ENCODE data around the gene MAP2K4.
"Not testable (repeated sequence)": the region's sequence is repeated elsewhere in the genome, so short reads cannot be mapped to it uniquely, and the experiment has no call there.

The MAP2K4 gene

DNA sequence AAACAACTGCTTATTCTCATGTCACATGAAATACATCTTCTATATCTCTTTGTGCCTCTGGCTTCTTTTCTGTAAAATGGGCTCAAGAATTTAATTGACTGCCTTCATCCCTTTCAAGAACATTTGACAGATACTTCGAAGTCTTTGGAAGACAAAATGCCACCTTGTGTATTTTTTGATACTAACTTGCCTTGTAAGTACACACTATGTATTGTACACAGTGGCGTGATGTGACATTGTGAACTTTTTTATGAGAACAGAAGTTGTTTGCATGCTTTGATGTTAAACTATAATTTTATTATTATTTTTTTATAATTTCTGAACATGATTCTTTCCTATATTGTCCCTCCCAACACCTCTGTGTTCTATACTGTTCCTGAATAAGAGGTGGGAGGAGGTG is 73.7 kb downstream of the MAP2K4 start:
- no peak for DNase-seq

DNA sequence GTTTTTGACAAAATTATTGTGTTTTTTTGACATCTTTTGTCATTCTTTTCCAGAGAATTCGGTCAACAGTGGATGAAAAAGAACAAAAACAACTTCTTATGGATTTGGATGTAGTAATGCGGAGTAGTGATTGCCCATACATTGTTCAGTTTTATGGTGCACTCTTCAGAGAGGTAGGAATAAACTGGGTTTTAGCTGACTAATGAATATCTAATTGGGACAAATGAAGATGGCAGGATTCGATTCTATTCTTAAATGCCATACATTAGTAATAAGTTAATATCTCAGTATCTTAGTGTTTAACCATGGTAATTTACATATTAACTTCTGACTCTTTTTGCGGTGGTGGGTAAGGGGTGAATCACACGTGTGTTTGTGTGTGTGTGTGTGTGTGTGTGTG is 74.8 kb downstream of the MAP2K4 start:
- no peak for DNase-seq

DNA sequence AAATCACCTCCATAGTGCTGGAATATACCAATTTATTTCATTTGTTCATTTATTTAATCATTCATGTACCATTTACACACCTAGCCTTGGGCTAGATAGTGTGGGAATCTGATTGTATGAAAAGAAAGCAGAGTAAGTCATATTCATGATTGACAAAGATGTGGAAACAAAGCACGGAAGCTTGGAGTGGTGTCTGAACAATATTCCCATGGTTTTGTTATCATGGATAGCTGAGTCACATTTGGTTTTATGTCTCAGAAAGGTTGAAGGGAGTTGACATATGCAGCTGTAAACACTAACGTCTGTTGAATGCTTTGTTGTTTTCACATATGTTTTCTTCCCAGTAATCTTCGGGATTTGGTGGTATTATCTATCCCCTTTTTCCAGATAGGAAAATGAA is 76.6 kb downstream of the MAP2K4 start:
- DNase-seq = no peak

DNA sequence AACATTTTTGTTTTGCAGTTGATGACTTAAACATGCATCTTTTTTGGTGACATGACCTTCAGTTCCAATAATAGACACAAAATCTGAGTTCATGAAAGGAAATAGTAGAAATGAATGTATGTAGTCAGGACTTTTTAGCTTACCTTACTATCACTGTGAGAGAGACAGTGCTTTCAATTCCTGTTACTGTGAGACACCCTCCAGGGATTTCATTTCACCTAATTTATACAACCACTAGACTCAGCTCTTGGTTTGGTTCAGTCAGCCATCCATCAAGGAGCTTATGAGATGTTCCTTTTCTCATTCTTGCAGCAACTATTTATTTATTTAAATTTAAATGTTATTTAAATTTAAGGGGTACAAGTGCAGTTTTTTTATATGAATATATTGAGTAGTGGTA is 77.9 kb downstream of the MAP2K4 start:
- no peak for DNase-seq

DNA sequence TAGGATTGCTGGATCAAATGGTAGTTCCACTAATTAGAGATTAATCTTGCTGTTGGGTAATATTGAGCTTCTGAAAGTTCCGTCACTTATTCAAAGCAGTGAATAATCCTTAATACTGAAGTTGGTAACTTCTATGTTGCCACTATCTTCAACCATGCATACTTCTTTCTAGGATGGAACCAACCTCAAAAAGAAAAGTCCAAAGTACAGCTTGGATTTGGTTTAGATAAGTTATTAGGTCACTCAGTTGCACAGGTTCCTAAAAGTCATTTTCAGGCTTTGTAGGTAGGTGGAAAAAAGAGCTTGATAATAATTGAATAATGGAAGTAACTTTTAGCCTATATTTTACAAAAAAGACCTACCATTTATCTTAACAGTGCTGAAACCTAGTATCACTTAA is 78.7 kb downstream of the MAP2K4 start:
- no peak for DNase-seq

DNA sequence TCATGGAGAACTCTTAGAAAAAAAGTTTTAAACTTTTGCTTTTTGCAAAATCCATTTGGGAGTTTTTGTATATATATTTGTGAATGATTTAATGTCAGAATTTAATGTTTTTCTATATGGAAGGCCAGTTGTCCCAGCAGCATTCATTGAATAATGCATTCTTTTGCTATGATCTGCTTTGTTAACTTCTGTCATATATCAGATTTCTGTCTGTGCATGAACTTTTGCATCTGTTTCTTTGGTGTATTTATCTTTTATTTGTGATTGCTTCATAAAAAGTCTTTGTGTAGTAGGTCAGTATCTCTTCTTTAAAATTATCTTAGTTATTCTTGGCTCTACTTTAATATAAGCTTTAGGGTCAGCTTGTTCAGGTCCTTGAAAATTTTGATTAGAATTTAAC is 84.2 kb downstream of the MAP2K4 start:
- DNase-seq = no peak

DNA sequence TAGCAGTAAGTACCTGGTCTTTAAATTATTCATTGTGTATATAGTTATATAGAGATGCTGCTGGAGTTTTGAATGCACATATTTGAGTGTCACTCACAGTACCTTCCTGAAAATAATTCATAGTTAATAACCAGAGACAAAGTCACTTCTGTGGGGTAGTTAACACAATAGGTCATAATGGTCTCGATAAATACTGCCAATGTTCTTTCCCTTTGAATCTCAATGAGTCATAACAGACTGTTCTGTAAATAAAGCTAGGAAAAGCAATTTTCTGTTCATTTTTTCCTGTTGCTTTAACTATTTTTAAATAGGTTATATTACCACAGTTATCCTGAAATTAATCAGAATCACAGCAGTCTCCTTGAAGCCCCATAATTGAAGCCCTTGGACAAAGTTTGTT is 87.2 kb downstream of the MAP2K4 start:
- DNase-seq = no peak

DNA sequence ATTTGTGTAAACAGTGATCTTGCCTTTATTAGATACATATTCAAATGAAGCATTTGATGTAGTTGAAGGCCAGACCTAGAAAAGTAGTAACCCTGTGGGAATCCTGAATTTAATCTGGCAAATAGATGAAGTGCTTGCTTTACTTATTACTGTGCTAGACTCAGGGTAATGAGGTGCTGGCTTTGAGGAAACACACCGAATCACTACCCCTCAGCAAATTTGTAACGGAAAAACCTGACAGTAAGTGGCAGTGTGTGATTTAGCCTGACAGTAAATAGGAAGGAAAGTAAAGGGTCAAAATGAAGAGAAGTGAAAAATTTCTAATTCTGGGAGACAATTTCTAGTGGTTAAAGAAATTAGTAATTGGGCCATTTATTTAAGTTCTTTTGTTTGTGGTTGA is 90.2 kb downstream of the MAP2K4 start:
- DNase-seq = no peak

DNA sequence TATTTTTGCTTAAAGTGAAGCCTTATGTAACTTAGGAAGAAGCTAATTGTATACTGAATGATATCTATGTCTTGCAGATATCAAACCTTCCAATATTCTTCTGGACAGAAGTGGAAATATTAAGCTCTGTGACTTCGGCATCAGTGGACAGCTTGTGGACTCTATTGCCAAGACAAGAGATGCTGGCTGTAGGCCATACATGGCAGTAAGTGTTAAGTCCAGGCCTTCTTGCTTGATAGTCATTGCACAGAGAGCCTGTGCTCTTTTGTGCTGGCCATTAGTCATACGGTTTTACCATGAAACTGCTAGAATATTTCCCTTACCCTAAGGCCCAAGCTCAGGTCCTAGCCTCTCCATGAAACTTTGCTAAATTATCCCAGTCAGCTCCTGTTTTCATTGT is 92.5 kb downstream of the MAP2K4 start:
- DNase-seq = no peak

DNA sequence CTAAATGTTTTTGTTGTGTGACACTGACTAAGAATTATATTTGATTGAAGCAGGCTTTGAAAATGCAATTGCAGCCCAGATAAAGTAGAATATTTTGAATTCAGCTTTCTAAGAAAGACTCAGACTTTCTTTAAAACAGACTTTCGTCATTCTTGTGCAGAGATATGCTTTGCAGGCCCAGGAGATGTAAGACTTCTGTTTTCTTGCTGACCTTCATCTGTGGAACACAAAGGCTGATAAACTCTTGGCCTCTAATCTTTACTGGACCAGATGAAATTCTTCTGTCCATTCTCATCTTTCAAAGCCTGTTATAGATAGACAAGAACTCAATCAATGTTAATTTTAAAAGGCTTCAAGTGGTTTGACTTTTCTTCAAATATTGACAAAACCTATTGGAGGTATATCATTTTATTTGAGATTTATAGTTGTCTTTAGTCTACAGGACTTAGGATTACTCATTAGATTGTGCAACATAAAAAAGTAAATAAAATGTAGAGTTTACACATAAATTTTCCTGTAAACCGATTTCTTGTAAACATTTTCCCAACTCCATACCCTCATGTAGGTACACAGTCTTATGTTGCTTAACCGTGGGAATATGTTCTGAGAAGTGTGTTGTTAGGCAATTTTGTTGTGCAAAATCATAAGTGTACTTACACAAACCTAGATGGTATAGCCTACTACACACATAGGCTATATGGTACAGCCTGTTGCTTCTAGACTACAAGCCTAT is 94.2 kb downstream of the MAP2K4 start:
- DNase-seq = no peak

DNA sequence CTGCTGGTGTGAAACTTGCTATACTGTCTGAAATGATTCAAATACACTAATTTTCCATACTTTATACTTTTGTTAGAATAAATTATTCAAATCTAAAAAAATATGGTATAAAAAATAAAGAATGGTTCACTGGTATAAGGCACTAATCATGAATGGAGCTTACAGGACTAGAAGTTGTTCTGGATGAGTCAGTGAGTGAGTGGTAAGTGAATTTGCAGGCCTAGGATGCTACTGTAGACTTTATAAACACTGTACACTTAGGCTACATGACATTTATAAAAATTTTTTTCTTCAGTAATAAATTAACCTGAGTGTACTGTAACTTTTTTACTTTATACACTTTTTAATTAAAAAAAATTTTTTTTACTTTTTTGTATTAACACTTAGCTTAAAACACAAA is 95.5 kb downstream of the MAP2K4 start:
- DNase-seq = no peak

DNA sequence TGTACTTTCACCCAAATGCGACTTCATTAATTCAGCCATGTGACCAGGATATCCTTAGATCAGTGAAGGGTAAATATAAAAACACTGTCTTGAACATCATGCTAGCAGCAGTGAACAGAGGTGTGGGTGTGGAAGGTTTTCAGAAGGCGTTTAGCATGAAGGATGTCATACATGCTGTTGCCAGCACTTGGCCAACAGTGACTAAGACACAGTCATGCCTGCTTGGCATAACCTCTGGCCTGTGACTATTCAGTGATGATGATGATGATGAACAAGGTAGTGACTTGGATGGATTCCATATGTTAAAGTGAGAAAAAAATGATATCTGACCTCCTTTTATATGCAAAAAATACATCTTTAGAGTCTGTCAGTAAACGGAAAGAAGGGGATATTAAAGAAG is 97.9 kb downstream of the MAP2K4 start:
- DNase-seq = no peak

DNA sequence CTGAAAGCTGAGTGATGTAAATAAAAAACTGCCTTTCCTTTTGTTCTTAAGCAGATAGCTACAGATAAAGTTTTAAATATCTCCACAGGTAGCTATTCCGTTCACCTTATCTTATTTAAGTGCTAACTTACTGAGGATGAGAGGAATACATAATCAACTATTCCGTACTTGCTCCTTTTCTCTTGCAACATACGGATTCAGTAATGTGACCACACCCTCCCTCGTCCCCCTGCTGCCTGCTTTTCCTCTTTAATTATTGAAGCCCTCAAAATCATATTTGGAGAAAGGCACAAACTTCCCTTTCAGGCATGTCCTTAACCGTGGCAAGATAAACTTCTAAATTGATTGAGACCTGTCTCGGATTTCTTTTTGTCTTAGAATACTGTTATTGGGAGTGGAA is 101.4 kb downstream of the MAP2K4 start:
- DNase-seq = no peak

DNA sequence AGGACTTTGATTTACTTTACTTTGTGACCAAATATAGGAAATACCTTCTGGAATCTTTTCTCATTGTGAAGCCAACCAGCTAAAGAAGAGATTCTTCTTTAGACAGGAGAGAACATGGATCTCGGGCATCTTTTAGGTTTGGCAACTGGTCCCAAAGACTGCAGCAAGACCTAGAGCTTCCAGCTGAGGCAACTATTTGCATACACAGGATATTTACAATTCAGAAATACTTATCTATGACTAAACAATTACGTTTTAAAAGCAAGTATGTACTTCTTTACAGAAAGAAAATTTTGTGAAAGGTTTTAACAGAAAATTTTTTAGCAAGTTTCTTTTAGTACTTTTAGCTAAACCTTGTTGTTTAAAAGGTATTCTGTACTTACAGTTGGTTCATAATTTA is 106.5 kb downstream of the MAP2K4 start:
- DNase-seq = no peak

DNA sequence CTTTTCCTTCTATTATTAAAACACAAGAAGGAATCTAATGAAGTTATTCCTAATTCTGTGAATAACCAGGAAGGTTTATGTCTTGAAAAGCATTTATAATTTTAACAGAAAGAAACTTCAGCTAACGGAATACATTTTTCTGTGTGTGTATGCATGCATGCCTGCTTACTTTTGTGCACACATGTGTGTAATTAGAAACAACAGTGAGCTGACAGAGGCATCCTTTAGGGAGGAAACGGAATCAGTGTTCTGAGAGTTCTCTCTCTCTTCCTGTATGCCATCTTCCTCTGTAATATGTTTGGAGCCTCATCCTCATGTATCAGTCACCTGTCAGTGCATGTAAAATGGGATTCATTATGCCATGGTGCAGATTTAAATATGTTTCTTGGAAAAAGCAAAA is 107.0 kb downstream of the MAP2K4 start:
- no peak for DNase-seq

DNA sequence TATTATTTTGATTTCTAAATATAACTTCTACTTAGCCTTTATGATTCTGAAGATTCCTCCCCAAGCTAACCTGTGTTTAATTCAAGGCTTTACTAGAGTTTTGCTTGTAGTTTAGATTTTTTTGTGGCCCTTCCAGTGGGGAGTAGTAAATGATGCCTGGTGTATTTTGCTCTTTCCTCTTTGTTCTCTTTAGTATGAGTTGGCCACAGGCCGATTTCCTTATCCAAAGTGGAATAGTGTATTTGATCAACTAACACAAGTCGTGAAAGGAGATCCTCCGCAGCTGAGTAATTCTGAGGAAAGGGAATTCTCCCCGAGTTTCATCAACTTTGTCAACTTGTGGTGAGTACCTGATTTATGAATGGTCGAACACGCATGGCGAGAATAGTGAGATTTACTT is 108.3 kb downstream of the MAP2K4 start:
- no peak for DNase-seq

DNA sequence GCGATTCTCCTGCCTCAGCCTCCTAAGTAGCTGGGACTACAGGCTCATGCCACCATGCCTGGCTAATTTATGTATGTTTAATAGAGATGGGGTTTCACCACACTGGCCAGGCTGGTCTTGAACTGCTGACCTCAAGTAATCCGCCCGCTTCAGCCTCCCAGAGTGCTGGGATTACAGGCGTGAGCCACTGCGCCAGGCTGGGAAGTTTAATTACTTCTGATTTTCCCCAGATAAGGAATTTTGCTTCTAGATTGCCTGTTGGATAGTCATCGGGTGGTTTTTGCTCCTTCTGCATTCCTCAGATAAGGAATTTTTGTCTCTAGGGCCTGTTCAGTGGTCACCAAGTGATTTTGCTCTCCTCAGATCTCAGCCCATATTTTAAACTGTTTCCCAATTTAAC is 112.5 kb downstream of the MAP2K4 start:
- no peak for DNase-seq

DNA sequence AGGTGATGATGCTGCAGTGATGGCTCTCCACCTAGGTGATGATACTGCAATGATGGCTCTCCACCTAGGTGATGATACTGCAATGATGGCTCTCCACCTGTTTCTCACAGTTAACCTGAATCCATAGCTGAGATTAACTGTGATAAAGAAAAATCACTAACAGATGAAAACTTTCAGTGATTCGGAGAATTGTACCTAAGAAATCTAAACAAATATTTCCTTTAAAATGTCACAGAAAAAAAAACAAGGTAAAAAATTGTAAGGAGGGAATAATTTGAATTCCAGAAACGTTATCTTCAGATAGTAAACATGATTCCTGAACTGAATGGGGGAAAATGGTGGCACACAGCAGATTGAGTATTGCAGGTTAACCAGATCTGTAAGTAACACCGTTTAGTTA is 113.4 kb downstream of the MAP2K4 start:
- no peak for DNase-seq

DNA sequence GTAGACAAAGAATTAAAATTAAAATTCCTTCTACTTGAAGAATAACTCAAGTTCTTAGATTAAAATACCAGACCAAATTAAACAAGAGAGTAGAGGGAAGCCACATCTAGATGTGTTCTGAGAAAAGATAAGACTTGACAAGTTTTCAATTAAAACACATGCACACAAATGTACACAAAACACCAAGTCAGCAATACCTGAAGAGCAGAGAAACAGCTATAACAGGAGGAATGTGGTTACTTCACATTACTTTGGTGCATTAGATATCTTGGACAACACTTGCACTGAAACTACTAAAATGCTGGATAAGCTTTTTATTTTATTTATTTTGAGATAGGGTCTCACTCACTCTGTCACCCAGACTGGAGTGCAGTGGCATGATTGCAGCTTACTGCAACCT is 113.9 kb downstream of the MAP2K4 start:
- no peak for DNase-seq

DNA sequence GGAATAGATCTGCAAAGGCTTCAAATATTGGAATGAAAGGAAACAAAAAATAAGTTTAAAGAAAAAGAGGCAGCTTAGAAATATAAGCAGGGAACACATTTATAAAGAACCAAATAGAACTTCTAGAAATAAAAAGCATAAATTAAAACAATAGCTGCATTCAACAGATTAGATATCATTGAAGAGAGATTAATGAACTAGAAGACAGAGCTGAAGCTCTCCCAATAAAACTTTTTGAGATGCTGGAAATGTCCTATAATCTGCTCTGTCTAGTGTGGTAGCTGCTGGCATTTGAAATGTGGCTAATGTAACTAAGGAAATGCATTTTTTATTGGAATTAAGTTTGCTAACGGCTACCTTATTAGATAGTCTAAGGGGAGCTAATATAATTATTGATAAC is 115.6 kb downstream of the MAP2K4 start:
- no peak for DNase-seq

DNA sequence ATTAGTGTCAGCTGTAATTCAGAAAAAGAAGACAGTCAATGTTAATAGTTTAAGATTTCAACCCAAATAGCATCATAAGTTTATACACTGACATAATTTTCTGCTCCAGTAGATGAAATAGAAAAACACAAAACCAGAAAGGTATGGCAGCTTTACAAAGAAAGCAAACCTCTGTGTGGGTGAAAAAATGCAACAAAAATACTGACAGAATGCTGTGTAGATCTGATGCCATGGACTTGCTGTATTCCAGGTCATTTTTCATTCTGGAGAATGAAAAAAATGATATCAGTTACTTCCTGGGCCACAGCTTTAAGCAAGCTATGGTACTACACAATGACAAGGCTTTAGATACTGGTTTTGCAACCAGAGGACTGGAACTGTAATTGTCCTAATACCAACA is 116.0 kb downstream of the MAP2K4 start:
- no peak for DNase-seq

DNA sequence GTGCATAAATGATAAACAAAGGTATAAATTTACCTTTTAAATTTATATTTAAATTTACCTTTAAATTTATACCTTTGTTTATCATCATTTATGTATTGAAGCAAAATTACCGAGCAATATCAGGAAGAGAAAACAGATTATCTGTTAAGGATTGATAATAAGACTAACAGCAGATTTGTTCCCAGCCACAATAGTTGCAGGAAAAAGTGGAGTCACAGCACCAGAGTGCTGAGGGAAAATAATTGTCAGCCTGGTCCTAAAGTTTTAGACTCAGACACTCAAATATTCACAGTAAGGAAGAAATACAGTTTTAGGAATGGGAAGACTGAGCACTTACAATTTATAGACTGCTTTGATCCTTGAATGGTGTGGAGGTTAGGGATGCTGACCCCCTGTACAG is 117.2 kb downstream of the MAP2K4 start:
- no peak for DNase-seq

DNA sequence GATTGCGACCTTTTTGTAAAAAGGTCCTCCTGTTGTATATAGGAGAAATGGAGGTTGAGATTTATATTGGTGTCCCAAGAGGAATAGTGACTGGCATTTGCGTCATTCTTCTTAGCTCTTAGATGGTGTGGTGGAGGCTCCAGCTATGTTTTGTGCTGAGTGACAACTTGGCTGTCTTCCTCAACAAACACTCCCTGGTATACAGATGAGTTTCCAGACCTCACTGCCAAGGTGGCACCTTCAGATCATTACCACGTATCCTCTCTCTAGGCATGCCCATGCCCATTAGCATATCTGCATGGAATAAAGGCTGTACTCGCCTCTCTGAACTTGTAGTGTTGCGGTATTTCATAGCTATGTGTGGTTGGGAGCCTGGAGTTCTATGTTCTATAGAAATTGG is 120.0 kb downstream of the MAP2K4 start:
- DNase-seq = no peak

DNA sequence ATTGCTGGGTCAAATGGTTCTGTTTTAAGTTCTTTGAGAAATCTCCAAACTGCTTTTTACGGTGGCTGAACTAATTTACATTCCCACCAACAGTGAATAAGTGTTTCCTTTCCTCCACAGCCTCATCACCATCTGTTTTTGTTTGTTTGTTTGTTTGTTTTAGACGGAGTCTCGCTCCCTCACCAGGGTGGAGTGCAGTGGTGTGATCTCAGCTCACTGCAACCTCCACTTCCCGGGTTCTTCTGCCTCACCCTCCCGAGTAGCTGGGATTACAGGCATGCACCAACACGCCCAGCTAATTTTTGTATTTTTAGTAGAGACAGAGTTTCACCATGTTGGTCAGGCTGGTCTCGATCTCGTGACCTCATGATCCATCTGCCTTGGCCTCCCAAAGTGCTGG is 141.5 kb downstream of the MAP2K4 start:
- DNase-seq = not testable (repeated sequence)

DNA sequence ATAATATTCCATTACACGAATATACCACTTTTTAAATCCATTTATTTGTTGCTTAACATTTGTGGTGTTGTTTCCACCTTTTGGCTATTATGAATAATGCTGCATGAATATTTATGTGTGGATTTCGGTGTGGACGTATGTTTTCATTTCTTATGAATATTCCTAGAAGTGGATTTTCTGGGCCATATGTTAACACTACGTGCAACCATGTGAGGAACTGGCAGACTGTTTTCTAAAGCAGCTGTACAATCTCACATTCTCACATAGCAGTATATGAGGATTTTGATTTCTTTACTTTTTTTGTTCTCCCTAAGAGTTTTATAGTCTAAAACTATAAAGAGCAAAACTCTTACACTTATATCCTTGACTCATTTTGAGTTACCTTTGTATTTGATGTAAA is 143.4 kb downstream of the MAP2K4 start:
- DNase-seq = no peak

Data from inflammatory macrophage treated with lipopolysaccharide for 1 hour (primary cell).